Measurements from ENCODE around the gene MON2. TPM values are rescaled to one million over a fixed set of nuclear protein-coding genes. Genes with fewer than 3 reads are reported as not detected.

The MON2 gene
- total and polyA plus RNA-seq, 2 of the 13 experiments (the other 11 are each of a cell fraction or from before 2014, with no cell fraction given): 10.5 to 24.8 TPM

DNA sequence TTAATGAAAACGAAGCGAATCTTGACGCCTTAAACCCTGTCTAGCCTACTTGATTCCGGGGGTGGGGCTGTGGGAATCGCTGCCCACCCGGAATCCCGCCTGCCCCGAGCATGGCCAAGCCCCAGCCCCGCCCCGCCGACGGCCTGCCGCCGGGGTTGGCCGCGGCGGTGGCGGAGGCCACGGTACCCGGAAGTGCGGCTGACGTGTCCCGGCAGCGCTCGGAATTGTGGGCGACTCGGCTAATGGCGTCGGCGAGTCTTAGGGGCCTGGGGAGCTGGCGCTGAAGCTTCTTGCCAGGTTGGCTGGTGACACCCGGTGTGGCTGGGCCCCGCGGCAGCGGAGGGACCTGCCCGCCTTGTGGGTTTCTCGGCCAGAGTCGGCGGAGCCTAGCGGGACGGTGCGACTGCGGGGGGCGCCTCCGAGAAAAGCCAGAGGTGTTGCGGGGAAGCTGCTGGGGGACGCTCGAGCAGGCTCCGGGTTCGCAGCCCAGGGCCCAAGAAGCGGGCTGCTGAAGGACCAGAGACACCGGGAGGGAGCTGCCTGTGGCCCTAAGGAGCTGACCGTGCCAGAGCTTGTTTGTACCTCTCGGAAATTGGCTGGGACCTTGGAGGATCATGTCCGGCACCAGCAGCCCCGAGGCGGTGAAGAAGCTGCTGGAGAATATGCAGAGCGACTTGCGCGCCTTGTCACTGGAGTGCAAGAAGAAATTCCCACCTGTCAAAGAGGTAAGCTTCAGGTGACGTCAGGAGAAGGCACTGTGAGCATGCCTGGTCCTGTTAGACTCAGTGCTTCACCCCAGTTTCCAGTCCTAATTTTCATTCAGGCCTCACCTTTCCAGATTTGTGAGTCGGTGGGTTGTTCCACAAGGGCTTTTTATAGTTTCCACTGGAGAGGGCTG is at the start of gene MON2 (continued):
- TF ChIP-seq, protein P1, sequence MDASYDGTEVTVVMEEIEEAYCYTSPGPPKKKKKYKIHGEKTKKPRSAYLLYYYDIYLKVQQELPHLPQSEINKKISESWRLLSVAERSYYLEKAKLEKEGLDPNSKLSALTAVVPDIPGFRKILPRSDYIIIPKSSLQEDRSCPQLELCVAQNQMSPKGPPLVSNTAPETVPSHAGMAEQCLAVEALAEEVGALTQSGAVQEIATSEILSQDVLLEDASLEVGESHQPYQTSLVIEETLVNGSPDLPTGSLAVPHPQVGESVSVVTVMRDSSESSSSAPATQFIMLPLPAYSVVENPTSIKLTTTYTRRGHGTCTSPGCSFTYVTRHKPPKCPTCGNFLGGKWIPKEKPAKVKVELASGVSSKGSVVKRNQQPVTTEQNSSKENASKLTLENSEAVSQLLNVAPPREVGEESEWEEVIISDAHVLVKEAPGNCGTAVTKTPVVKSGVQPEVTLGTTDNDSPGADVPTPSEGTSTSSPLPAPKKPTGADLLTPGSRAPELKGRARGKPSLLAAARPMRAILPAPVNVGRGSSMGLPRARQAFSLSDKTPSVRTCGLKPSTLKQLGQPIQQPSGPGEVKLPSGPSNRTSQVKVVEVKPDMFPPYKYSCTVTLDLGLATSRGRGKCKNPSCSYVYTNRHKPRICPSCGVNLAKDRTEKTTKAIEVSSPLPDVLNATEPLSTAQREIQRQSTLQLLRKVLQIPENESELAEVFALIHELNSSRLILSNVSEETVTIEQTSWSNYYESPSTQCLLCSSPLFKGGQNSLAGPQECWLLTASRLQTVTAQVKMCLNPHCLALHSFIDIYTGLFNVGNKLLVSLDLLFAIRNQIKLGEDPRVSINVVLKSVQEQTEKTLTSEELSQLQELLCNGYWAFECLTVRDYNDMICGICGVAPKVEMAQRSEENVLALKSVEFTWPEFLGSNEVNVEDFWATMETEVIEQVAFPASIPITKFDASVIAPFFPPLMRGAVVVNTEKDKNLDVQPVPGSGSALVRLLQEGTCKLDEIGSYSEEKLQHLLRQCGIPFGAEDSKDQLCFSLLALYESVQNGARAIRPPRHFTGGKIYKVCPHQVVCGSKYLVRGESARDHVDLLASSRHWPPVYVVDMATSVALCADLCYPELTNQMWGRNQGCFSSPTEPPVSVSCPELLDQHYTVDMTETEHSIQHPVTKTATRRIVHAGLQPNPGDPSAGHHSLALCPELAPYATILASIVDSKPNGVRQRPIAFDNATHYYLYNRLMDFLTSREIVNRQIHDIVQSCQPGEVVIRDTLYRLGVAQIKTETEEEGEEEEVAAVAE (CRISPR knock-in tag; IDR thresholded peaks at IDR 0.05; ENCODE audit: borderline replicate concordance): peak; percentile 20; the same call in 1 of the 2 replicates
- TF ChIP-seq ZFAT (CRISPR knock-in tag; conservative IDR thresholded peaks at IDR 0.05) (peak; percentile 85), ZNF747 (CRISPR knock-in tag; IDR thresholded peaks at IDR 0.05; ENCODE audit: borderline replicate concordance) (no peak), NCOR1 (IDR thresholded peaks at IDR 0.05; ENCODE audit: borderline replicate concordance, low read length) (no peak), NR2F1 (CRISPR knock-in tag; IDR thresholded peaks at IDR 0.05) (no peak), ZNF34 (CRISPR knock-in tag; IDR thresholded peaks at IDR 0.05; ENCODE audit: borderline replicate concordance) (no peak), ZNF784 (CRISPR knock-in tag; IDR thresholded peaks at IDR 0.05; ENCODE audit: borderline replicate concordance) (peak; percentile 64; the same call in 1 of the 2 replicates), BRCA1 (CRISPR knock-in tag; IDR thresholded peaks at IDR 0.05) (peak; percentile 52; the same call in 1 of the 2 replicates), CREB1 (IDR thresholded peaks at IDR 0.05) (peak; percentile 72), CREB1 (CRISPR knock-in tag; IDR thresholded peaks at IDR 0.05) (peak; percentile 73), ZNF605 (CRISPR knock-in tag; IDR thresholded peaks at IDR 0.05) (no peak; the same call in 1 of the 2 replicates), ZNF337 (CRISPR knock-in tag; IDR thresholded peaks at IDR 0.05; ENCODE audit: borderline replicate concordance, low read depth) (peak; percentile 83; the same call in 1 of the 2 replicates), NKX3-1 (CRISPR knock-in tag; IDR thresholded peaks at IDR 0.05) (peak; percentile 88)
- TF ChIP-seq, protein P2, sequence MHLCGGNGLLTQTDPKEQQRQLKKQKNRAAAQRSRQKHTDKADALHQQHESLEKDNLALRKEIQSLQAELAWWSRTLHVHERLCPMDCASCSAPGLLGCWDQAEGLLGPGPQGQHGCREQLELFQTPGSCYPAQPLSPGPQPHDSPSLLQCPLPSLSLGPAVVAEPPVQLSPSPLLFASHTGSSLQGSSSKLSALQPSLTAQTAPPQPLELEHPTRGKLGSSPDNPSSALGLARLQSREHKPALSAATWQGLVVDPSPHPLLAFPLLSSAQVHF (CRISPR knock-in tag; IDR thresholded peaks at IDR 0.05): 0 out of 2 replicates have a peak, but pooled peaks have one; percentile 40
- TF ChIP-seq, protein P3, sequence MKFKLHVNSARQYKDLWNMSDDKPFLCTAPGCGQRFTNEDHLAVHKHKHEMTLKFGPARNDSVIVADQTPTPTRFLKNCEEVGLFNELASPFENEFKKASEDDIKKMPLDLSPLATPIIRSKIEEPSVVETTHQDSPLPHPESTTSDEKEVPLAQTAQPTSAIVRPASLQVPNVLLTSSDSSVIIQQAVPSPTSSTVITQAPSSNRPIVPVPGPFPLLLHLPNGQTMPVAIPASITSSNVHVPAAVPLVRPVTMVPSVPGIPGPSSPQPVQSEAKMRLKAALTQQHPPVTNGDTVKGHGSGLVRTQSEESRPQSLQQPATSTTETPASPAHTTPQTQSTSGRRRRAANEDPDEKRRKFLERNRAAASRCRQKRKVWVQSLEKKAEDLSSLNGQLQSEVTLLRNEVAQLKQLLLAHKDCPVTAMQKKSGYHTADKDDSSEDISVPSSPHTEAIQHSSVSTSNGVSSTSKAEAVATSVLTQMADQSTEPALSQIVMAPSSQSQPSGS (CRISPR knock-in tag; IDR thresholded peaks at IDR 0.05): peak; percentile 65
